8988T (cell line): ENCODE results near the gene CCDC92B.

Experiments
- DNase-seq: peaks from one replicate; pipeline ENCODE4 v3.0.0; 2011

The CCDC92B gene

GRCh38 chr17:2777242-2777867 lies 27.9 kb upstream of the CCDC92B start:
- DNase-seq, result no peak

- DNase-seq, result no peak
Measured at GRCh38 chr17:2776589-2777241, 27.3 kb upstream of the CCDC92B start.

- no peak for DNase-seq
Measured at GRCh38 chr17:2775206-2775605, 25.8 kb upstream of the CCDC92B start.

- no peak for DNase-seq
Measured at GRCh38 chr17:2770129-2770528, 20.7 kb upstream of the CCDC92B start.

- DNase-seq, result no peak
Measured at GRCh38 chr17:2758870-2759269, 9.4 kb upstream of the CCDC92B start.

- DNase-seq, result no peak
Measured at GRCh38 chr17:2755891-2756724, 6.7 kb upstream of the CCDC92B start.

- DNase-seq, result no peak
Measured at GRCh38 chr17:2751491-2751890, 2.0 kb upstream of the CCDC92B start.

- no peak for DNase-seq
Measured at GRCh38 chr17:2750721-2751120, 1.3 kb upstream of the CCDC92B start.

GRCh38 chr17:2749784-2750181 lies 331 bp upstream of the CCDC92B start:
- peak; percentile 90 for DNase-seq

- DNase-seq, result no peak
Measured at GRCh38 chr17:2745317-2746037, 4.0 kb downstream of the CCDC92B start.

GRCh38 chr17:2737693-2738092 lies 11.8 kb downstream of the CCDC92B start:
- no peak for DNase-seq

GRCh38 chr17:2736956-2737355 lies 12.5 kb downstream of the CCDC92B start:
- DNase-seq, result no peak

- DNase-seq, result no peak
Measured at GRCh38 chr17:2735896-2736295, 13.6 kb downstream of the CCDC92B start.

- DNase-seq, result no peak
Measured at GRCh38 chr17:2734939-2735338, 14.5 kb downstream of the CCDC92B start.

- no peak for DNase-seq
Measured at GRCh38 chr17:2731807-2732206, 17.6 kb downstream of the CCDC92B start.

GRCh38 chr17:2730764-2731353 lies 18.6 kb downstream of the CCDC92B start:
- DNase-seq, result no peak

- no peak for DNase-seq
Measured at GRCh38 chr17:2724784-2725164, 24.7 kb downstream of the CCDC92B start.

GRCh38 chr17:2723997-2724783 lies 25.3 kb downstream of the CCDC92B start:
- DNase-seq, result no peak

GRCh38 chr17:2723505-2723996 lies 25.9 kb downstream of the CCDC92B start:
- DNase-seq, result no peak

- DNase-seq, result no peak
Measured at GRCh38 chr17:2722611-2723010, 26.8 kb downstream of the CCDC92B start.

GRCh38 chr17:2721603-2722002 lies 27.8 kb downstream of the CCDC92B start:
- no peak for DNase-seq

- DNase-seq, result no peak
Measured at GRCh38 chr17:2719861-2720260, 29.6 kb downstream of the CCDC92B start.
